GM21423 (cell line): Measurements from ENCODE around the gene FAM169A.
"Not testable (repeated sequence)": the region's sequence is repeated elsewhere in the genome, so short reads cannot be mapped to it uniquely, and the experiment has no call there.

Source experiments
- ATAC-seq: cut with Tn5 transposase; IDR thresholded peaks from one replicate; pipeline ENCODE4 v1.9.1; 2021; ENCODE audit warnings: mild to moderate bottlenecking, moderate library complexity; ENCODE audit not compliant: unreplicated experiment

Gene FAM169A

DNA sequence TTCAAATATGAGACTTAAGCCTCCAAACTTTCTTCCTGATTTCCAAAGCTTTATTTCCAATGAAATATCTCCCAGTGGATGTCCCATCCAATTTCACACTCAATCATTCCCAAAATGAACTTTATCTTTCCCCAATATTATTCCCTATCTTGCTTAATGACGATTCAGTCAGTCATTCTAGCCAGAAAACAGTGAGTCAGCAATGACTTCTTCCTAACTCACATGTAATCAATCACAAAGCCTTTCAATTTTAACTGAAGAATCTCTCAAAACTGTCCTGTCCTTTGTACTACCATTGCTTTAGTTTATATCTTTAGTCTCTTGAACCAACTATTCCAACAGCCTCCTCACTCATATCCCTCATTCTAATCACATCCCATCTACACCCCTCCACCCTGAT is 64.2 kb downstream of the FAM169A start:
- no peak for ATAC-seq

DNA sequence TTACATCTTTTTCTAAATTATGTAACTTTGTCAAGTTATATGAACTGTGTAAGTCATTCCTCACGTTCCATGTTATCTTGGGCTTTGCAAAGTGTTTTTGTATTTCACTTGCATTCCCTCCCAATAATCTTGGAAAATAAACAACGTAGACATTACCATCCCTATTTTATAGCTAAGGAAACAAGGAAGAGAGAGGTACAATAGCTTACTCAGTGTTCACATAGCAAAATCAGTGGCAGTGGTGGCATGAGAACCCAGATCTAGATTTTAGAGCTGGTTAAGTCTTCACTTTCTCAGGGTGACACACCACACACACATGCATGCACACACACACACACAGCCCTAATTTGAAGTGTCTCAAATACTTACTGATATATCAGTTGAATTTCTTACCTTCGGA is 65.0 kb downstream of the FAM169A start:
- no peak for ATAC-seq

DNA sequence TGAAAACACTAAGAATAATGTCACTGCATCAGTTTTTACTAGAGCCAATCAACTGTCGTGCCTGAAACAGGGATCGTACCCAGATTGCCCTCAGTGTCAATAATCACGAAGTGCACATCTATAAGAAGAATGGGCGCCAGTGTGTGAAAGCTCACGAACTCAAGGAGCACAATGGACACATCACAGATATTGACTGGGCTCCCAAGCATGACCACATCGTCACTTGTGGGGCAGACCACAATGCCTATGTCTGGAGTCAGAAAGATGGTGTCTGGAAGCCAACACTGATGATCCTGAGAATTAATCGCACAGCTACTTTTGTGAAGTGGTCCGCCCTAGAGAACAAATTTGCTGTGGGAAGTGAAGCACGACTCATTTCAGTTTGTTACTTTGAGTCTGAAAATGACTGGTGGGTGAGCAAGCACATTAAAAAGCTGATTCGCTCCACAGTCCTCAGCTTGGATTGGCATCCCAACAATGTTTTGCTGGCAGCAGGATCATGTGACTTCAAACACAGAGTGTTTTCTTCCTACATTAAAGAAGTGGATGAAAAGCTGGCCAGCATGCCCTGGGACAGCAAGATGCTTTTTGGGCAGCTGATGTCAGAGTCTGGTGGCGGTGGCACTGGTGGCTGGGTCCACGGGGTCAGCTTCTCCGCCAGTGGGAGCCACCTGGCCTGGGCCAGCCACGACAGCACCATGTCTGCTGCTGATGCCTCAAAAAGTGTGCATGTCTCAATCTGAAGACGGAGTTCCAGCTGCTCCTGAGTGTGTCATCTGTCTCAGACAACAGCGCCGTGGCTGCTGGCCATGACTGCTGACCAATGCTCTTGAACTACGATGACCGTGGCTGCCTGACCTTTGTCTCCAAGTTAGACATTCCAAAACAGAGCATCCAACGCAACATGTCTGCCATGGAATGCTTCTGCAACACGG is 66.9 kb downstream of the FAM169A start:
- no peak for ATAC-seq

- ATAC-seq, result not testable (repeated sequence)
Observed at GRCh38 chr5:74791669-74792068, 74.5 kb downstream of the FAM169A start.

DNA sequence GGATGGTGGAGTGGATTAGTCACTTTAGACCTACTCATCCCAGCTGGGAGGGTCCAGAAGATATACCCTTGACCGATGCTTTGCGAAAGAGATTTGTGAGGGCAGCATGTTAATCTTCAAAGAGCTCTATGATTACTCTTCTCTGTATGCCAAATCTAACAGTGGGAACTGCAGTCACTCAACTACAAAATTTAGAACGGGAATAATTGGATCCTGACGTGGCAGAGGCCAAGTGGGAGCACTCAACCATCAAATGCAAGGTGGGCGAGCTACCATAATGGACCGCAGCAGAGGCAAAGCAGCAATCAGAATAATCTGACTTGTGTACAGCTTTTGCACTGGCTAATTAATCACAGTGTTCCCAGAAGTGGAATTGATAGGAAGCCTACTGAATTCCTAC is 78.8 kb downstream of the FAM169A start:
- no peak for ATAC-seq

DNA sequence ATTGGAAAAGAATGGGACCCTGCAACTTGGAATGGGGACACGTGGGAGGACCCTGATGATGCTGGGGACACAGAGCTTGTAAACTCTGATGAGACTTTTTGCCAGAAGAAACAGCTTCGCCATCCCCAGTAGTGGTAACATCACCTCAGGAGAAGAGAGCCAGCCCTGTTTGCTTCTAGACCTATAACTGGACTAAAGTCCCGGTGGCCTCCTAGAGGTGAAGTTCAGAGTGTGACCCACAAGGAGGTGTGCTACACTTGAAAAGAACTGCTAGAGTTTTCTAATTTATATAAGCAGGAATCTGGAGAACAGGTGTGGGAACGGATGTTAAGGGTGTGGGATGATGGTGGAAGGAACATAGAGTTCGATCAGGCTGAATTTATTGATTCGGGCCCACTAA is 79.3 kb downstream of the FAM169A start:
- no peak for ATAC-seq

GRCh38 chr5:74778609-74779008 is 87.6 kb downstream of the FAM169A start:
- ATAC-seq, result no peak

DNA sequence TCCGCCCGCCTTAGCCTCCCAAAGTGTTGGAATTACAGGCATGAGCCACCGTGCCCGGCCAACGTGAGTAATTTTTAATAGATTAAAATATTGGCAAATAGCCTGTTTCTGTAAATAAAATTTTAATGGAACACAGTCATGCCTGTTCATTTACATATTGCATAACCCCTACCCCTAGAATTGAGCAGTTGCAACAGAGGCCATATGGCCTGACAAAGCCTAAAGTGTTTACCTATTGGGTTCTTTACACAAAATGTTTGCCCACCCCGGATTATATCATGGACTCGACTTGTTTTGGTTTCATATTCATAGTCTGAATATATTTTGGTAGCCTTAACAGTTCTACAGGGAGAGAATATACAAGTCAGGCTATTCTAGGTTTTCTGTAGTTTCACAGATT is 93.8 kb downstream of the FAM169A start:
- no peak for ATAC-seq

DNA sequence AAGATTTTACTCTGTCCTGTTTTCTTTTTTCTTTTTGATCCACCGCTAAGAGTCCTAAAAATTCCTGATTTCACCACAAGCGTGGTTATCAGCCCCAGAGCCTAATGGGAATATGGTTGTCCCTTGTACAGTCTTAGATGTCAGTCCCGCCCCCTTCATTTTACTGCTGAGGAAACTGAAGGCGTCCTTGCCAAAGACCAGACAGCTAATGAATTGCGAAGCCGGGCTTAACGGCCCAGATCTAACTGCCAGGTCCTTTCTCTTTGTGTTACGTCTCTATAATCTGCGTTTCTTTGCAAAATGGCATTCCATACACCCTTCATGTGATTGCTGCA is 98.6 kb downstream of the FAM169A start:
- ATAC-seq, result peak; percentile 25

- ATAC-seq, result peak; percentile 90
Observed at GRCh38 chr5:74766849-74767578, 99.2 kb downstream of the FAM169A start, which contains the start of the genes GFM2 and NSA2. TSS of gene GFM2 (minus strand) at chr5:74767117. CDS start at chr5:74763742, 3,375 bp downstream. TSS of gene NSA2 (plus strand) at chr5:74767249. CDS start at chr5:74767361, 112 bp downstream.

GRCh38 chr5:74766418-74766848 is 99.8 kb downstream of the FAM169A start:
- peak; percentile 40 for ATAC-seq

- no peak for ATAC-seq
Observed at GRCh38 chr5:74765929-74766328, 100.3 kb downstream of the FAM169A start.

DNA sequence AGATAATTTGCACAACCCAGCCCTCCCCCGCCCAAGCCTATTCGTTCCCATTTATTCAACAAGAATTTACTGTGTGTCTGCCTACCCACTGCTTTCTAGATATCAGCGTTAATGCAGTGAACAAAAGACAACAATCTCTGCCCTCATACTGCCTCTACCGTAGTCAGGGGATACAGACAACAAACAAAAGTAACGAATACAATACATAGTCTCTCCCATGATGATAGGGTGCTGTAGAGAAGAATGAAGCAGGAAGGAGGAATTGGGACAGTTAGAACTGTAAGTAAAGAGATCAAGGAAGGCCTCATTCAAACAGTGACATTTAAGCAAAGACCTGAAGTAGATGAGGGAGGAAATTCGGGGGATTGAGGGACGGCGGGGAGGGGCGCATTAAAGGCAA is 101.0 kb downstream of the FAM169A start:
- ATAC-seq, result no peak

DNA sequence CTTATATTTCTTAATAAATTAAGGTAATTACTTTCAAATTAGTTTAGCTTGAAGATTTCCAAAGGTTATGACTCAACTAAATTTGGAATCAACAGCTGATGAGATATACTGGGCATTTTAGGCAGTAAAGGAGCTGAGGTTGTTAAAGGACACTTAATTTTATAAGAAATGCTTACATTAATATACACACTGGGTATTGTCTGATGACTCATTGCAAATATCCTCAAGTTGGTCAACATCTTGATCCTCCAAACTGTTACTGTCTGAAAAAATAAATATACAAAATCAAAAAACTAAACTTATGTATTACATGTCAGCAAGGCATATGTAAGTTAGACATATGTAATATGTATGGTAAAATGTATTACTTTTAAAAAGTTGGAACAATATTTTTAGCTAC is 102.7 kb downstream of the FAM169A start:
- no peak for ATAC-seq

DNA sequence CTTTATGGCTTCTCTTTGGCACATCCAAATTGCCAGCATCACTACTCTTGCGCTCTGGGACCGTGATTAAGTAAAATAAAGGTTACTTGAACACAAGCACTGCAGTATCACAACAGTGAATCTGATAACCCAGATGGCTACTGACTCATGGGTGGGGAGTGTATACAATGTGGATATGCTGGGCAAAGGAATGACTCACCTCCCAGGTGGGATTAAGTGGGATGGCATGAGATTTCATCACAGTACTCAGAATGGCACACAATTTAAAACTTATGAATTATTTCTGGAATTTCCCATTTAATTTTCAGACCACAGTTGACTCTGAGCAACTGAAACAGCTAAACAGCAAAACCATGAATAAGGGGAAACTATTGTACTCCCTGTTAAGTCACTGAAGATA is 103.6 kb downstream of the FAM169A start:
- ATAC-seq, result no peak

DNA sequence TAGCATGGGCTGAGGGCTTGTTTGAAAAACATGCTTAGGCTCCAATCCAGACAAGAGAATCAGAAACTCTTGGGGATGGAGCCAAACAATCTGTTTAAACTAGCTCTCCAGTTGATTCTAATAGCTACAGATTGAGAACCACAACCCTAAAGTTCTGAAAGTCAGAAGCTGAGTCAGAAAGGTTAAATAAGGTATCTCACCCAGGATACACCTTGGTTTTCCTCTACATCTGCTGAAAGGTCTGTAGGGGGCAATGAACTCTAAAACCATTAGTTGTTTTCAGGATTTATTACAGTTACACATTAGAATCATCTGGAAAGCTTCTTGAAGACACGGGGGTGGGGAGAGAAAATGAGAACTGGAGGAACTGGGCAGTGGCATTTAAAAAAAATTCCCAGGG is 104.9 kb downstream of the FAM169A start:
- ATAC-seq, result no peak

DNA sequence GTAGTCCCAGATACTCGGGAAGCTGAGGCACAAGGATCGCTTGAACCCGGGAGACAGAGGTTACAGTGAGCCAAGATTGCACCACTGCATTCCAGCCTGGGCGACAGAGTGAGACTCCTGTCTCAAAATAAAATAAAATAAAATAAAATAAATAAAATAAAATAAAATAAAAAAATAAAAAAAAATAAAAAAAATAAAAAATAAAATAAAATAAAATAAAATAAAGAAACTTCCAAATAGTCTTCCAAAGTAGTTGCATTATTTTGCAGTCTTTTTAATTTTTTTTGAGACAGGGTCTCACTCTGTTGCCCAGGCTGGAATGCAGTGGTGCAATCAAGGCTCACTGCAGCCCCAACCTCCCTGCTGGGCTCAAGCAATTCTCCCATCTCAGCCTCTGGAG is 117.4 kb downstream of the FAM169A start:
- ATAC-seq, result not testable (repeated sequence)

DNA sequence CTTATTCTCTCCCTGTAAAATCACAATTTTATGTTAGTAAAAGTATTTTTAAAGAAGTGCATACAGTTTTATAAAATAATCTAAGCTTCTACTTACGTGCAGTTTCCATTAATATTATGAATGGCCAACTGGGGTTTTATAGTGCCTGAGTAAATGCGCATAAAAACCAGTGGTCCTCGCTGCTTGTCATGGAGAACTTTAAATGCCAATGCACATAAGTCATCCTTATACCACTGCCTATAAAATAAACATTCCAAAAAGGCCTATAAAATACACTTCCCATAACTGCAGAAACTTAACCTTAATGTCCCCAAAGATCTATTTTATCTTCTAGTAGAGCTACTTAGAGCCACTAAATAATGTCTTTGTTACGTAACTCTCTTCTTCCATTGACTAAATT is 127.8 kb downstream of the FAM169A start:
- no peak for ATAC-seq

DNA sequence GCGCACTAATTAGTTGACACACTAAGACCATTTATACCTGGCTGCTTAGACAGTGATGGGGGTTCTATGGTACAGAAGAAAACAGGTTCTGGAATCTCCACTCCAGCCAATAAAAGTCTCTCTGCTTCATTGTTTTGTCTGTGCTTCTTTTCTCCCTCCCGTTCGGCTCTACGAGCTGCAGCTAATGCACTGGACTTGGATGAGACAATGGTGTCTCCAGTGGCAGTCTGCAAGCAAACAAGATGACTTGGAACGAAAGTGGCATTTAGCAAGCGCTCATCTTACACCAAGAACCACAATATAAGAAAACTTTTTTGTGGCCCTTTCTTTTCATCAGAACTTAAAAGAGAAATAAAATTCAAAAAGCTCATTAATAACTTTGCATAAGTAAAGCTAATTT is 129.4 kb downstream of the FAM169A start:
- ATAC-seq, result no peak
